NT2/D1 (cell line): ENCODE results near the gene CYB5A.

ENCODE experiments used
- DNase-seq: peaks from one replicate; pipeline ENCODE4 v3.0.0-alpha.2; 2011; ENCODE audit warnings: low read depth, low spot score
- H3K27me3 ChIP-seq: 2 replicates; pipeline ENCODE4 v1.6.0; 2011; ENCODE audit warnings: mild to moderate bottlenecking; ENCODE audit not compliant: insufficient read length, insufficient read depth
- H3K36me3 ChIP-seq: 2 replicates; pipeline ENCODE4 v1.6.1; 2011; ENCODE audit warnings: mild to moderate bottlenecking, low read length, mixed read lengths; ENCODE audit not compliant: insufficient read depth, insufficient read length
- H3K4me1 ChIP-seq: 2 replicates; pipeline ENCODE4 v1.5.1; 2011; ENCODE audit not compliant: insufficient read depth, insufficient read length
- H3K4me3 ChIP-seq: 2 replicates; pipeline ENCODE4 v1.5.1; 2011; ENCODE audit warnings: low read depth; ENCODE audit not compliant: insufficient read length
- H3K9ac ChIP-seq: 2 replicates; pipeline ENCODE4 v1.6.0; 2011; ENCODE audit warnings: low read depth; ENCODE audit not compliant: insufficient read length
- H3K9me3 ChIP-seq: 2 replicates; pipeline ENCODE4 v1.5.1; 2011; ENCODE audit warnings: mild to moderate bottlenecking, low read length; ENCODE audit not compliant: insufficient read depth
- SUZ12 ChIP-seq: IDR thresholded peaks from 2 replicates; pipeline ENCODE4 v1.6.1; 2011; ENCODE audit not compliant: insufficient read length, insufficient read depth; ENCODE audit errors: extremely low read depth
- YY1 ChIP-seq: IDR thresholded peaks from 2 replicates; pipeline ENCODE4 v1.6.1; 2011; ENCODE audit not compliant: insufficient read length, insufficient read depth
- ZNF274 ChIP-seq: IDR thresholded peaks from 2 replicates; pipeline ENCODE4 v1.6.1; 2011; ENCODE audit warnings: mild to moderate bottlenecking, low read depth, low read length

The CYB5A gene

GRCh38 chr18:74291771-74292540, at the start of gene CYB5A:
TSS of gene CYB5A (minus strand) at chr18:74291963. CDS start at chr18:74291875, 88 bp downstream.
- Histone ChIP-seq H3K36me3 (no peaks in the 10 kb centered on the region), H3K27me3 (peaks cover 10% of the 10 kb centered on the region), H3K4me3 (peak within 1 kb of the TSS; percentile 86), H3K9ac (peak within 1 kb of the TSS; percentile 74), H3K4me1 (no peaks in the 10 kb centered on the region), H3K9me3 (peaks cover 19% of the 10 kb centered on the region; the same call in 1 of the 2 replicates)
- peak; percentile 83 for DNase-seq
- no peak for TF ChIP-seq SUZ12
- TF ChIP-seq ZNF274: no peak

GRCh38 chr18:74337912-74338309, 46.1 kb upstream of the CYB5A start:
- H3K36me3 ChIP-seq: no peaks in the 10 kb centered on the region
- H3K9me3 ChIP-seq: no peaks in the 10 kb centered on the region
- H3K4me1 ChIP-seq: no peaks in the 10 kb centered on the region
- TF ChIP-seq ZNF274 (no peak), YY1 (no peak), SUZ12 (no peak)
- H3K27me3 ChIP-seq: no peaks in the 10 kb centered on the region
- H3K9ac ChIP-seq: no peak overlapping the region
- H3K4me3 ChIP-seq: no peak overlapping the region
- DNase-seq: no peak

GRCh38 chr18:74337155-74337911, 45.6 kb upstream of the CYB5A start:
- H3K36me3 ChIP-seq: no peaks in the 10 kb centered on the region
- no peak for DNase-seq
- TF ChIP-seq ZNF274 (no peak), YY1 (no peak)
- no peaks in the 10 kb centered on the region for H3K27me3 ChIP-seq
- no peaks in the 10 kb centered on the region for H3K4me1 ChIP-seq
- no peak overlapping the region for H3K4me3 ChIP-seq
- no peaks in the 10 kb centered on the region for H3K9me3 ChIP-seq
- no peak overlapping the region for H3K9ac ChIP-seq

GRCh38 chr18:74336656-74337055, 44.9 kb upstream of the CYB5A start:
- DNase-seq: no peak
- Histone ChIP-seq H3K36me3 (no peaks in the 10 kb centered on the region), H3K9ac (no peak overlapping the region), H3K9me3 (no peaks in the 10 kb centered on the region), H3K4me3 (no peak overlapping the region), H3K4me1 (no peaks in the 10 kb centered on the region), H3K27me3 (no peaks in the 10 kb centered on the region)
- no peak for TF ChIP-seq YY1
- no peak for TF ChIP-seq SUZ12
- no peak for TF ChIP-seq ZNF274

GRCh38 chr18:74334242-74334893, 42.6 kb upstream of the CYB5A start:
- H3K9ac ChIP-seq: no peak overlapping the region
- TF ChIP-seq SUZ12 (no peak), ZNF274 (no peak), YY1 (no peak)
- no peak for DNase-seq
- H3K36me3 ChIP-seq: no peaks in the 10 kb centered on the region
- no peaks in the 10 kb centered on the region for H3K4me1 ChIP-seq
- no peaks in the 10 kb centered on the region for H3K27me3 ChIP-seq
- no peak overlapping the region for H3K4me3 ChIP-seq
- H3K9me3 ChIP-seq: no peaks in the 10 kb centered on the region

GRCh38 chr18:74333091-74333490, 41.3 kb upstream of the CYB5A start:
- no peaks in the 10 kb centered on the region for H3K27me3 ChIP-seq
- H3K4me3 ChIP-seq: no peak overlapping the region
- TF ChIP-seq ZNF274: no peak
- no peak for TF ChIP-seq SUZ12
- TF ChIP-seq YY1: no peak
- no peaks in the 10 kb centered on the region for H3K4me1 ChIP-seq
- no peak overlapping the region for H3K9ac ChIP-seq
- H3K9me3 ChIP-seq: no peaks in the 10 kb centered on the region
- no peaks in the 10 kb centered on the region for H3K36me3 ChIP-seq
- no peak for DNase-seq

- no peak for DNase-seq
- no peak overlapping the region for H3K9ac ChIP-seq
- no peaks in the 10 kb centered on the region for H3K9me3 ChIP-seq
- no peaks in the 10 kb centered on the region for H3K4me1 ChIP-seq
- no peaks in the 10 kb centered on the region for H3K27me3 ChIP-seq
- H3K36me3 ChIP-seq: no peaks in the 10 kb centered on the region
- TF ChIP-seq YY1: no peak
- TF ChIP-seq SUZ12: no peak
- no peak for TF ChIP-seq ZNF274
- H3K4me3 ChIP-seq: no peak overlapping the region
These were observed 39.6 kb upstream of the CYB5A start for GRCh38 chr18:74331404-74331803.
